Subcutaneous adipose tissue (tissue), 4 donors: Measurements from ENCODE around the gene PTHLH. TPM values are rescaled to one million over a fixed set of nuclear protein-coding genes. Genes with fewer than 3 reads are reported as not detected.

ENCODE experiments used
- total RNA-seq, 4 donors: library from RNA; depleted of rRNA; stranded (reverse); fragments of >200 nt; gene quantifications; one replicate each; pipeline ENCODE4 v1.1.0, GENCODE V29; 2016
- TF ChIP-seq, protein P1 (sequence below): fragments of 450-650 bp; IDR thresholded peaks from one replicate; pipeline ENCODE4 v1.5.1; 2016; ENCODE audit warnings: low read depth, mild to moderate bottlenecking, control low read depth, antibody characterized with exemption, moderate library complexity

PTHLH gene
- total RNA-seq, 4 donors from 2014 or later, result 1.7 to 4.2 (median 1.8) TPM; not detected in 1

DNA sequence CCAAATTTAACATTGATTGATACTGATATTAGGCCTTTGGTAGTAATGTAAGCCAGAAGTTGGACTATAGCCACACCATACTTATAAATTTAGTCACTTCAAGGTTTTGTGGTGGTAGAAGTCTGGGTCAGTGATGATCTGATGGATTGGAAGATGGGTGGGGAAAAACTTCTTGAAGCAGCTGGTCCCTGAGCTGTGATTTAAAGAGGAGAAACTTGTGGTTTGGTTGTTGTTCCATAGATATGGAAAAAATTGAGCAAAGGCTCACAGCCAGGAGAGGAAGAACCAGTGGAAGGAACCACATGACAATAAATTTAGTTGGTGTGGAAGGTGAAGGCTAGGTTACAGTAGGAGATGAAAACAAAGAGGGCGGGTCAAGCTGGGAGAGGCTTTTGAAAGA is 26.1 kb downstream of the PTHLH start:
- TF ChIP-seq, protein P1, sequence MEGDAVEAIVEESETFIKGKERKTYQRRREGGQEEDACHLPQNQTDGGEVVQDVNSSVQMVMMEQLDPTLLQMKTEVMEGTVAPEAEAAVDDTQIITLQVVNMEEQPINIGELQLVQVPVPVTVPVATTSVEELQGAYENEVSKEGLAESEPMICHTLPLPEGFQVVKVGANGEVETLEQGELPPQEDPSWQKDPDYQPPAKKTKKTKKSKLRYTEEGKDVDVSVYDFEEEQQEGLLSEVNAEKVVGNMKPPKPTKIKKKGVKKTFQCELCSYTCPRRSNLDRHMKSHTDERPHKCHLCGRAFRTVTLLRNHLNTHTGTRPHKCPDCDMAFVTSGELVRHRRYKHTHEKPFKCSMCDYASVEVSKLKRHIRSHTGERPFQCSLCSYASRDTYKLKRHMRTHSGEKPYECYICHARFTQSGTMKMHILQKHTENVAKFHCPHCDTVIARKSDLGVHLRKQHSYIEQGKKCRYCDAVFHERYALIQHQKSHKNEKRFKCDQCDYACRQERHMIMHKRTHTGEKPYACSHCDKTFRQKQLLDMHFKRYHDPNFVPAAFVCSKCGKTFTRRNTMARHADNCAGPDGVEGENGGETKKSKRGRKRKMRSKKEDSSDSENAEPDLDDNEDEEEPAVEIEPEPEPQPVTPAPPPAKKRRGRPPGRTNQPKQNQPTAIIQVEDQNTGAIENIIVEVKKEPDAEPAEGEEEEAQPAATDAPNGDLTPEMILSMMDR, result no peak

DNA sequence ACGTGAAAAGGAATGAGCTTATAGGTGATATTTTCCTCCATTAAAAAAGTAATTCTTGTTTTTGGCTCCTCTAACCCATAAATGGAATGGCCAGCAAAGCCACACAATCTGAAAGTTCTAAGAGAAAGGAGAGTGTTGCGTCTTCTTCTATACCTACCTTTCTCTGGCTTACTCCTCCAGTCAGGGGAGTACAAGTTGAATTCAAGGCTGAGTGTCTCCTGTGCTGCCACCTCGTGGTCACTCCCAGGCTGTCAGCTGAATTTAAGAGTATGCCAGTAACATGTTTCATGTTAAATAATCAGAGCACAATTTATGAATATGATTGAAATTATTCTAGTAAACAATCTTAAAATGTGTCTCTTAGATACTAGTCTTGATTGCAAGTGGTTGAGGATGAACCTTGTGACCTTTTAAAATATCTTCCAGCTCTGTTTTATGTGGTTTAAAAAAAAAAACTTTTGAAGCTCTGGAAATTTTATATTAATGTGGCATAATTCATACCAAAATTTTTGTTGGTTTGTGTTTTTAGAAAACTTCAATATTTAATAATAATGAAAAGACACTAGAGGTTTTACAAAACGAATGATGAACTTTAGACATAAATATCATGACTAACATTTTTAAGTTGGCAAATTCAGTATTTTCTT is 31.7 kb downstream of the PTHLH start:
- TF ChIP-seq, protein P1, result no peak

DNA sequence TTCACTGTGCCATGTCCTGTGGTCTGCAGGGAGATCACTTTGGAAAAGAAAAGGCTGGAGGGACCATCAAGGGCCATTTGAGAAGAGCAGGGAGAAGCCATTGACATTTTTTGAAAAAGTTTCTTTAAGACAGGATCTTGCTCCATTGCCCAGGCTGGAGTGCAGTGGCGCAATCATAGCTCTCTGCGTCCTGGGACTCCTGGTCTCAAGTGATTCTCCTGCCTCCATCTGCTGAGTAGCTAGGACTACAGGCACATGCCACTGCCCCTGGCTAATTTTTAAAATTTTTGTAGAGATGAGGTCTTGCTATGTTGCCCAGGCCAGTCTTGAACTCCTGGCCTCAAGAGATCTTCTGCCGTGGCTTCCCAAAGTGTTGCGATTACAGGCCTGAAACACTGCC is 32.3 kb downstream of the PTHLH start:
- TF ChIP-seq, protein P1, result no peak

DNA sequence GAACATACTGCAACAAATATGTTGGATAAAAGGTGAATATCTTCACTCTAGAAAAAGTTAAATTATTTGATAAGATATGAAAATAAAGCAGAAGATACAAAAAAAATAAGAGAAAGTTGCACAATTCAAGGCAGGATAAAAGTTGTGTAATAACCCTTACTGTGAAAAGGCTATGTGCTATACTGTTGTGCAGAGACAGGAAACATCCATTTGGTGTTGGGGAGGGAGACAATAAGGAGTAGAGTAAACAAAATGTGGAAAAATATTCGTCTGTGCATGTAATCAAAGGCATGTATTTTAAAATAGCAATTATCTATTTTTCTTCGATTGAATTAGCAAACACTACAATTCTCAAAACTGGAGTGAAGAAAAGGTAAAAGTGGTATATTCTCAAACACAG is 34.8 kb downstream of the PTHLH start:
- TF ChIP-seq, protein P1, result no peak

DNA sequence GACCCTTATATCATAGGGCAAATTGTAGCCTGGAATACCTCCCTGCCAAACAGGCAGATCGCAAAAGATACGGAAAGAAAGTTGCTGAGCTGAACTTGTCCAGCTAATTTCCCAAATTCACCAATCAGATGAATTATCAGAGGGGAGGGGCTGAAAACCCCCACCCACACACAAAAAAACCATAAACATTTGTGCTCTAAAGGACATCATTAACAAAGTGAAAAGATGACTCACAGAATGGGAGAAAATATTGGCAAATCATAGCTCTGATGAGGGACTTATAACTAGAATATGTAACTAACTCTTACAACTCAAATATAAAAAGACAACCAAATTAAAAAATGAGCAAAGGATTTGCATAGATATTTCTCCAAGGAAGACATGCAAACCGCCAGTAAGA is 36.3 kb downstream of the PTHLH start:
- TF ChIP-seq, protein P1, result no peak

DNA sequence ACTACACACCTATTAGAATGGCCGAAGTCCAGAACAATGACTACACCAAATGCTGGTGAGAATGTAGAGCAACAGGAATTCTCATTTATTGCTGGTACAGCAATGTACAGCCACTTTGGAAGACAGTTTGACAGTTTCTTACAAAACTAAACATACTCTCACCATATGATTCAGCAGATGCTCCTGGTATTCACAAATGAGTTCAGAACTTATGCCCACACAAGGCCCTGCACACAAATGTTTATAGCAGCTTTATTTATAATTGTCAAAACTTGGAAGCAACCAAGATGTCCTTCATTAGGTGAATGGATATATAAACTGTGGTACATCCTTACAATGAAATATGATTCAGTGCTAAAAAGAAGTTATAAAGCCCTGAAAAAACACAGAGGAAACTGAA is 38.3 kb downstream of the PTHLH start:
- TF ChIP-seq, protein P1, result no peak

DNA sequence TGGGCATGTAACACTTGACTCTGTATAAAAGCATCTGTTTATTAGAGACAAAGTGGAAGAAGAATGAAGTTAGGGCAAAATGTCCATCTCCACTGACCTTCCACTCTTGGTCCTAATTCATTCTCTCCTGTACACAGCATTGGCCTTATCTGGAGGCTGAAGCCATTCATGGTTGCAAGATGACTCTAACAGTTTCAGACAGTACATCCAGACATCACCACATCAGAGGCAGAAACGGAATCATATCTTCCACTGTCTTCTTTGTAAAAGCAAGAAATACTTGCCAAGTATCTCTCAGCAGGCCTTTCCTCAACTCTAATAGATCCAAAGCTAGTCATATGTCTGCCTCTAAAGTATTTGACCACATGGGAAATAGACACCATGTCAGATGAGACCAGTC is 41.1 kb downstream of the PTHLH start:
- TF ChIP-seq, protein P1, result no peak
